ENCODE results near the gene NPL. TPM values are rescaled to one million over a fixed set of nuclear protein-coding genes. Genes with fewer than 3 reads are reported as not detected.

NPL gene
- total RNA-seq, 1 experiment from 2014 or later, result 2.4 TPM

DNA sequence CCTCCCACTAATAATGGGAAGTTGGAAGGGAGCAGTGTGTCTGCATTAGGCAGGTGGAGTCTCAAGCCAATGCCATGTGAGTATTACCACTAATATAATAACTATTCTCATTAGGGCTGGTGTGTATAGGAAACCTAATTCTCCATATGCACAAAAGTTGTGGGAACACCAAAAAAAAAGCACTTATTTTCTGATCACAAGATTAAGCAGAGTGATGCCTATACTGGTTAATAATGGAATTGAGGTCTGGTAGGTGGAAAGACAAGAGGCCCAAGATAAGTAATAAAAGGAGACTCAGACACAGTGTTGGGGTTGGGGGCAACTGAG lies 7.0 kb upstream of the NPL start:
- Mint-ChIP-seq H3K4me3 (no peak overlapping the region; a peak in 1 of 5 replicates), H3K36me3 (ENCODE audit: insufficient read depth in 1 of 3, low read depth in 3 of 3) (no peaks in the 10 kb centered on the region), H3K27me3 (ENCODE audit: low read depth) (peaks cover 10% of the 10 kb centered on the region), H3K27ac (no peak overlapping the region; a peak in 1 of 7 replicates), H3K4me1 (peaks cover 14 to 21% of the 10 kb centered on the region in 2 experiments), H3K9me3 (no peaks in the 10 kb centered on the region)
- Histone ChIP-seq H3K27me3 (ENCODE audit: insufficient read depth, low read length) (no peaks in the 10 kb centered on the region), H3K18ac (ENCODE audit: insufficient read length, low read depth, low read length) (no peak overlapping the region), H4K20me1 (ENCODE audit: control insufficient read depth, insufficient read depth, insufficient read length) (no peaks in the 10 kb centered on the region), H3K9ac (ENCODE audit: extremely low read depth, insufficient read length, low read length) (no peak overlapping the region), H2BK12ac (ENCODE audit: insufficient read length, low read depth, low read length) (no peak overlapping the region), H2BK15ac (ENCODE audit: low read depth, low read length) (no peak overlapping the region), H2AFZ (ENCODE audit: low read length) (no peak overlapping the region), H3K4ac (ENCODE audit: low read depth, low read length) (no peak overlapping the region), H2AK5ac (ENCODE audit: insufficient read length, low read length) (no peak overlapping the region), H3K4me1 (ENCODE audit: insufficient read depth, low read length) (peaks cover 3% of the 10 kb centered on the region; the same call in 1 of the 2 replicates), H3K23ac (ENCODE audit: insufficient read length, low read depth, low read length) (no peak overlapping the region), H3K4me2 (ENCODE audit: insufficient read depth, insufficient read length, low read length) (no peak overlapping the region), H4K91ac (ENCODE audit: insufficient read length, low read depth, low read length) (no peak overlapping the region), H3K56ac (ENCODE audit: insufficient read length, low read depth, low read length) (no peak overlapping the region), H4K5ac (ENCODE audit: insufficient read length, low read depth, low read length) (no peak overlapping the region), H3K79me1 (ENCODE audit: insufficient read depth, low read depth, low read length, poor library complexity, severe bottlenecking) (no peaks in the 10 kb centered on the region), H3K9me3 (ENCODE audit: control insufficient read depth, low read depth, low read length) (no peaks in the 10 kb centered on the region), H3T11ph (ENCODE audit: low read length) (no peak overlapping the region), H2BK20ac (ENCODE audit: low read depth, low read length, poor library complexity, severe bottlenecking) (no peak overlapping the region), H4K8ac (replicated peaks; ENCODE audit: insufficient read length, low read depth, low read length) (no peak overlapping the region), H2BK120ac (ENCODE audit: low read depth, low read length, poor library complexity, severe bottlenecking) (no peak overlapping the region), H2BK5ac (ENCODE audit: insufficient read length, low read length) (no peak overlapping the region), H3K79me2 (ENCODE audit: insufficient read depth, low read length) (no peaks in the 10 kb centered on the region), H3K27ac (ENCODE audit: insufficient read length, low read depth, low read length) (no peak overlapping the region), H3K14ac (ENCODE audit: insufficient read depth, low read length) (no peak overlapping the region), H3K23me2 (ENCODE audit: insufficient read length, low read depth, low read length, poor library complexity, severe bottlenecking) (no peaks in the 10 kb centered on the region)
- no peak for TF ChIP-seq CTCF (conservative IDR thresholded peaks at IDR 0.05)
- no peak for DNase-seq
